Neuronal stem cell (in vitro differentiated cells): ENCODE measurements around the gene CD79B.
A peak's percentile ranks its signal among the peaks of the same experiment; 100 is the strongest.

ENCODE experiments used
- DNase-seq: peaks from one replicate; pipeline ENCODE4 v3.0.0-alpha.2; 2013; ENCODE audit warnings: low spot score
- H2AFZ ChIP-seq: one replicate; pipeline ENCODE4 v1.6.1; 2013; ENCODE audit warnings: mild to moderate bottlenecking, low read length, inconsistent platforms
- H2AK5ac ChIP-seq: 2 replicates; pipeline ENCODE4 v1.6.1; 2013; ENCODE audit warnings: low read depth, mild to moderate bottlenecking, inconsistent platforms, low read length, moderate library complexity, mixed read lengths
- H2BK120ac ChIP-seq: 2 replicates; pipeline ENCODE4 v1.6.1; 2013; ENCODE audit warnings: low read depth, mild to moderate bottlenecking, inconsistent platforms, low read length, moderate library complexity, mixed read lengths
- H2BK12ac ChIP-seq: one replicate; pipeline ENCODE4 v1.6.1; 2013; ENCODE audit warnings: low read length, inconsistent platforms
- H2BK15ac ChIP-seq: 2 replicates; pipeline ENCODE4 v1.6.1; 2013; ENCODE audit warnings: mild to moderate bottlenecking, low read length, inconsistent platforms, mixed read lengths
- H2BK5ac ChIP-seq: one replicate; pipeline ENCODE4 v1.6.1; 2013; ENCODE audit warnings: inconsistent platforms, mild to moderate bottlenecking, low read length, moderate library complexity
- H3K14ac ChIP-seq: one replicate; pipeline ENCODE4 v1.6.1; 2013; ENCODE audit warnings: low read length, inconsistent platforms
- H3K18ac ChIP-seq: 2 replicates; pipeline ENCODE4 v1.6.1; 2013; ENCODE audit warnings: low read length, inconsistent platforms
- H3K23ac ChIP-seq: 2 replicates; pipeline ENCODE4 v1.6.1; 2013; ENCODE audit warnings: low read depth, mild to moderate bottlenecking, mixed read lengths, low read length, inconsistent platforms; ENCODE audit not compliant: poor library complexity
- H3K27ac ChIP-seq: replicated peaks from 3 replicates; pipeline ENCODE4 v1.5.1; 2013; ENCODE audit warnings: low read length, inconsistent platforms
- H3K27me3 ChIP-seq, 3 experiments: 2 replicates each; pipeline ENCODE4 v1.6.1; 2013; ENCODE audit warnings: low read length in 3 of 3, mild to moderate bottlenecking in 2 of 3, inconsistent platforms in 1 of 3, low read depth in 1 of 3, mixed read lengths in 1 of 3, moderate library complexity in 1 of 3; ENCODE audit not compliant: control insufficient read depth in 3 of 3, insufficient read depth in 3 of 3
- H3K36me3 ChIP-seq, 2 donors: replicated peaks in 1 of 2; 2 replicates each; pipeline ENCODE4 v1.6.1; 2013; ENCODE audit warnings: low read length in 2 of 2; ENCODE audit not compliant: control insufficient read depth in 2 of 2, insufficient read depth in 2 of 2
- H3K4ac ChIP-seq: 2 replicates; pipeline ENCODE4 v1.6.1; 2013; ENCODE audit warnings: inconsistent platforms, mild to moderate bottlenecking, low read length, moderate library complexity
- H3K4me1 ChIP-seq, 2 donors: 1 replicate in 1 of 2; 2 replicates in 1 of 2; pipeline ENCODE4 v1.6.1; 2013; ENCODE audit warnings: low read length in 2 of 2, low read depth in 1 of 2; ENCODE audit not compliant: control insufficient read depth in 2 of 2, insufficient read depth in 1 of 2
- H3K4me2 ChIP-seq: one replicate; pipeline ENCODE4 v1.6.1; 2013; ENCODE audit warnings: mild to moderate bottlenecking, low read length, inconsistent platforms; ENCODE audit not compliant: insufficient read depth, poor library complexity, severe bottlenecking
- H3K4me3 ChIP-seq, 2 donors: 2 replicates each; pipeline ENCODE4 v1.5.1; 2013; ENCODE audit warnings: low read length in 2 of 2, mild to moderate bottlenecking in 2 of 2, inconsistent platforms in 1 of 2, moderate library complexity in 1 of 2
- H3K79me1 ChIP-seq: one replicate; pipeline ENCODE4 v1.6.1; 2013; ENCODE audit warnings: low read depth, mild to moderate bottlenecking, inconsistent platforms, low read length, moderate library complexity
- H3K9ac ChIP-seq: one replicate; pipeline ENCODE4 v1.6.1; 2013; ENCODE audit warnings: mild to moderate bottlenecking, low read depth, low read length, inconsistent platforms; ENCODE audit not compliant: poor library complexity
- H3K9me3 ChIP-seq, 2 donors: replicated peaks in 1 of 2; 2 replicates each; pipeline versions ENCODE3 to v1.6.1; 2013; ENCODE audit warnings: low read length in 2 of 2, mild to moderate bottlenecking in 2 of 2, inconsistent platforms in 1 of 2, low read depth in 1 of 2, mixed read lengths in 1 of 2, moderate library complexity in 1 of 2; ENCODE audit not compliant: control insufficient read depth in 2 of 2, insufficient read depth in 1 of 2
- H4K8ac ChIP-seq: one replicate; pipeline ENCODE4 v1.6.1; 2013; ENCODE audit warnings: low read depth, mild to moderate bottlenecking, inconsistent platforms, low read length, moderate library complexity
- H4K91ac ChIP-seq: one replicate; pipeline ENCODE4 v1.6.1; 2013; ENCODE audit warnings: low read length, low read depth, mild to moderate bottlenecking, inconsistent platforms; ENCODE audit not compliant: poor library complexity
- WGBS, 2 donors: extraction: QIAGEN DNeasy Blood & Tissue Kit; methylation state at CpG; one replicate each; pipeline ENCODE4 v1.1.7; 2013; ENCODE audit warnings: missing lambda C conversion rate in 2 of 2, mixed read lengths in 1 of 2; ENCODE audit not compliant: insufficient read length in 2 of 2, insufficient replicate concordance in 1 of 2; ENCODE audit errors: extremely low coverage in 2 of 2; 5-methylcytosine and 5-hydroxymethylcytosine counted together

CD79B gene

DNA sequence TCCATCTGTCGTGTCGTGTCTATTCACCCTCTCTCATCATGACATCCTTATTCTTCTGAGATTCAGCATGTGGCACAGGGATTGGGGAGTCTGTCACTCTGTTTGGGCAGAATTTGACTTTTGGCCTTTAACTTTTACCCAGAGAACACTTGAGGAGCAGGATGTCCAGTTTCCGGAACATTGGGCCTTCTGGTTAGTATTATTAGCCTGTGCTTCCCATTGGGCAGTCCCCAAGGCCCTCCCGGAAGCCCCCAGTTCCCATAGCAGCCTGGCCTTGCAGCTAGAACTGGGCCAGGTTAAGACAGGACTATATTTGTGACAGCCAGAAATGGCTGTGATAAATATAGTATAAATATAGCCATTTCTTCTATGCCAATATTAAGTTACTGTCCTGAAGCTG lies 31.0 kb upstream of the CD79B start:
- Histone ChIP-seq H3K4ac (no peak overlapping the region), H2AK5ac (peak overlapping the region; percentile 94), H2BK12ac (peak overlapping the region; percentile 64), H2BK15ac (peak overlapping the region; percentile 95), H3K9me3 (no peaks in the 10 kb centered on the region), H3K4me2 (no peak overlapping the region), H2BK5ac (peak overlapping the region; percentile 6), H3K36me3 (no peaks in the 10 kb centered on the region), H3K4me3 (no peak overlapping the region), H4K91ac (no peak overlapping the region), H3K23ac (no peak overlapping the region), H3K79me1 (no peaks in the 10 kb centered on the region), H3K14ac (no peak overlapping the region), H4K8ac (no peak overlapping the region), H3K27me3 (peaks cover 0 to 31% (median 0%) of the 10 kb centered on the region in 3 experiments), H2BK120ac (no peak overlapping the region), H3K18ac (no peak overlapping the region), H3K27ac (no peak overlapping the region), H3K9ac (no peak overlapping the region), H2AFZ (no peak overlapping the region), H3K4me1 (peaks cover 0 to 25% of the 10 kb centered on the region in 2 donors)
- WGBS, 2 donors = no CpG with 5 or more reads among the region's 4 CpGs
- DNase-seq = no peak

GRCh38 chr17:63962298-63962744 lies 30.2 kb upstream of the CD79B start:
- no CpG with 5 or more reads among the region's 10 CpGs for WGBS, 2 donors
- Histone ChIP-seq H3K36me3 (no peaks in the 10 kb centered on the region), H2BK120ac (peak overlapping the region; percentile 2), H3K4me3 (peak overlapping the region in 1 of 2 donors; percentile 32), H4K91ac (no peak overlapping the region), H3K4me2 (peak overlapping the region; percentile 19), H2AK5ac (peak overlapping the region; percentile 64), H3K4ac (no peak overlapping the region), H3K27ac (peak overlapping the region; percentile 50), H3K9ac (no peak overlapping the region), H2BK5ac (peak overlapping the region; percentile 84), H3K14ac (no peak overlapping the region), H2BK15ac (no peak overlapping the region), H3K27me3 (peaks cover 0 to 31% (median 0%) of the 10 kb centered on the region in 3 experiments), H3K9me3 (no peaks in the 10 kb centered on the region), H3K23ac (no peak overlapping the region), H3K79me1 (no peaks in the 10 kb centered on the region), H2BK12ac (no peak overlapping the region), H3K4me1 (peaks cover 0 to 25% of the 10 kb centered on the region in 2 donors), H3K18ac (peak overlapping the region; percentile 86), H2AFZ (no peak overlapping the region), H4K8ac (no peak overlapping the region)
- DNase-seq = no peak

- Histone ChIP-seq H3K9me3 (no peaks in the 10 kb centered on the region), H3K14ac (no peak overlapping the region), H2BK120ac (no peak overlapping the region), H3K4me3 (peak overlapping the region in 1 of 2 donors; percentile 63), H2BK12ac (no peak overlapping the region), H2AFZ (no peak overlapping the region), H2BK5ac (peak overlapping the region; percentile 84), H2AK5ac (peak overlapping the region; percentile 8), H3K23ac (peak overlapping the region; percentile 50), H3K27me3 (peaks cover 0 to 33% (median 0%) of the 10 kb centered on the region in 3 experiments), H3K4me2 (peak overlapping the region; percentile 65), H3K79me1 (no peaks in the 10 kb centered on the region), H3K27ac (no peak overlapping the region), H3K4me1 (peaks cover 0 to 25% of the 10 kb centered on the region in 2 donors), H4K91ac (no peak overlapping the region), H3K4ac (no peak overlapping the region), H3K9ac (no peak overlapping the region), H4K8ac (peak overlapping the region; percentile 97), H3K36me3 (no peaks in the 10 kb centered on the region), H2BK15ac (peak overlapping the region; percentile 13), H3K18ac (peak overlapping the region; percentile 86)
- no CpG with 5 or more reads among the region's 37 CpGs for WGBS, 2 donors
- DNase-seq = peak; percentile 97
Measured at GRCh38 chr17:63961355-63962212, 29.5 kb upstream of the CD79B start.

DNA sequence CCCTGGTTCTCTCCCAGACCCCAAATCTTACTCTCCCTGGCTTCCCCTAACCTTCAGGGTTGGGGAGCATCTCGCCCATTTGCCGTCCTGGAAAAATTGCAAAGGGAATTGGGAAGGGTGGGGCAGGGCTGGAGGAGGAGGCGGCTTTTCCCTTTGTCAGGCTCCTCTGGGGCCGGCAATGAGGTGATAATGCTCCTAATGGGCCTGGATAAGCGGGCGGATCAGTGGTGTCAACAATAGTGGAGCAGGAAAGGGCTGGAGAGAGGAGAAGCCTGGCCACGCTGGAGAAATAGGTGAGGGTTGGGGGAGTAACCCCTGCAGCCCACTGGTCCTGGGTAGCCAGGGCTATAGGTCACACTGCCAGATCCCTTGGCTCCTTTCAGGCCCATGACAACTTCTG lies 28.3 kb upstream of the CD79B start:
- H3K4me3 ChIP-seq = no peak overlapping the region
- no peak overlapping the region for H3K23ac ChIP-seq
- no peak overlapping the region for H3K27ac ChIP-seq
- peak overlapping the region; percentile 26 for H4K8ac ChIP-seq
- no peak overlapping the region for H3K14ac ChIP-seq
- no CpG with 5 or more reads among the region's 7 CpGs for WGBS, 2 donors
- peak overlapping the region; percentile 23 for H3K4me2 ChIP-seq
- no peaks in the 10 kb centered on the region for H3K9me3 ChIP-seq
- peak overlapping the region; percentile 95 for H3K18ac ChIP-seq
- no peak for DNase-seq
- peak overlapping the region; percentile 94 for H2BK5ac ChIP-seq
- H3K79me1 ChIP-seq = no peaks in the 10 kb centered on the region
- H2BK12ac ChIP-seq = peak overlapping the region; percentile 93
- H2AK5ac ChIP-seq = peak overlapping the region; percentile 71
- no peaks in the 10 kb centered on the region for H3K36me3 ChIP-seq
- peaks cover 0 to 34% (median 0%) of the 10 kb centered on the region in 3 experiments for H3K27me3 ChIP-seq
- H3K4me1 ChIP-seq = peaks cover 0 to 25% of the 10 kb centered on the region in 2 donors
- no peak overlapping the region for H2AFZ ChIP-seq
- peak overlapping the region; percentile 74 for H3K9ac ChIP-seq
- peak overlapping the region; percentile 89 for H2BK15ac ChIP-seq
- H3K4ac ChIP-seq = no peak overlapping the region
- H4K91ac ChIP-seq = no peak overlapping the region
- peak overlapping the region; percentile 24 for H2BK120ac ChIP-seq
